KMS-11 (cell line): ENCODE measurements around the gene RAB37.
A peak's percentile ranks its signal among the peaks of the same experiment; 100 is the strongest.

ENCODE experiments used
- H2AFZ ChIP-seq: fragments of 200-600 bp; sonication (generic); 2 replicates; pipeline ENCODE4 v1.6.1; 2016; ENCODE audit warnings: antibody characterized with exemption, mixed run types, low read depth
- H3K27ac ChIP-seq: fragments of 200-600 bp; sonication (generic); 2 replicates; pipeline ENCODE4 v1.6.1; 2016; ENCODE audit warnings: mild to moderate bottlenecking, mixed run types
- H3K27me3 ChIP-seq: fragments of 200-600 bp; sonication (generic); 2 replicates; pipeline ENCODE4 v1.6.1; 2017; ENCODE audit warnings: mild to moderate bottlenecking, low read depth, mixed run types, moderate library complexity; ENCODE audit not compliant: insufficient read depth
- H3K36me3 ChIP-seq: fragments of 200-600 bp; sonication (generic); 2 replicates; pipeline ENCODE4 v1.6.1; 2017; ENCODE audit warnings: mild to moderate bottlenecking, mixed run types; ENCODE audit not compliant: insufficient read depth
- H3K4me1 ChIP-seq: fragments of 200-600 bp; sonication (generic); 2 replicates; pipeline ENCODE4 v1.6.1; 2016; ENCODE audit warnings: mild to moderate bottlenecking, low read depth, mixed run types; ENCODE audit not compliant: poor library complexity, severe bottlenecking
- H3K4me2 ChIP-seq: fragments of 200-600 bp; sonication (generic); 2 replicates; pipeline ENCODE4 v1.7.0; 2016; ENCODE audit warnings: mild to moderate bottlenecking, mixed run types
- H3K4me3 ChIP-seq: fragments of 200-600 bp; sonication (generic); IDR thresholded peaks from 2 replicates; pipeline ENCODE4 v1.6.1; 2017; ENCODE audit warnings: low read depth, low read length, mixed read lengths; ENCODE audit not compliant: insufficient read depth
- H3K79me2 ChIP-seq: fragments of 200-600 bp; sonication (generic); 2 replicates; pipeline ENCODE4 v1.6.1; 2016; ENCODE audit warnings: low read depth, mixed run types; ENCODE audit not compliant: insufficient read depth
- H3K9ac ChIP-seq: fragments of 200-600 bp; sonication (generic); 2 replicates; pipeline ENCODE4 v1.6.1; 2016; ENCODE audit warnings: mild to moderate bottlenecking, mixed run types
- H4K20me1 ChIP-seq: fragments of 200-600 bp; sonication (generic); 2 replicates; pipeline ENCODE4 v1.6.1; 2016; ENCODE audit warnings: mild to moderate bottlenecking, mixed run types; ENCODE audit not compliant: insufficient read depth
- TF ChIP-seq, protein P1 (sequence below): fragments of 200-600 bp; sonication (generic); conservative IDR thresholded peaks from 2 replicates; pipeline ENCODE4 v1.6.1; 2017; ENCODE audit warnings: low read depth, mild to moderate bottlenecking, antibody characterized with exemption, low read length, moderate library complexity, mixed read lengths

The RAB37 gene

DNA sequence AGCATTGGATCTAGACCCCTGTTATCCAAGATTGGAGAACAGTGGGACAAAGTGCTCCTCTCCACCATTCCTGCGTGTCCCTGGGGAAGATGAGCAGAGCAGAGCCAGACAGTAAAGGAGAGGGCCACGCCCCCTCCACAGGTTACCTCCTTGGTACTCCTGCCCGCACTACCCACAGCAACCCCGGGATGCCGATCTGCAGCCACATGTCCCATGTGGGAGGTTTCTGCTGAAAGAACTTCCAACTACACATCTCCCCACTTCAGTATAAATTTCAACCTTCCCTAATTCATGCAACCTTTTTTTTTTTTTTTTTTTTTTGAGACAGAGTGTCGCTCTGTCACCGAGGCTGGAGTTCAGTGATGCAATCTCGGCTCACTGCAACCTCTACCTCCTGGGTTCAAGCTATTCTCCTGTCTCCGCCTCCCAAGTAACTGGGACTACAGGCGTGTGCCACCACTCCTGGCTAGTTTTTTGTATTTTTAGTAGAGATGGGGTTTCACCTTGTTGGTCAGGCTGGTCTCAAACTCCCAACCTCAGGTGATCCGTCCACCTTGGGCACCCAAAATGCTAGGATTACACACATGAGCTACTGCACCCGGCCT, 2.3 kb downstream of the RAB37 start:
- Histone ChIP-seq H3K27me3 (peaks cover 11% of the 10 kb centered on the region; the same call in 1 of the 2 replicates), H3K4me3 (no peak overlapping the region), H3K27ac (no peak overlapping the region), H3K36me3 (no peaks in the 10 kb centered on the region), H3K4me1 (peaks cover 59% of the 10 kb centered on the region), H4K20me1 (no peaks in the 10 kb centered on the region), H3K79me2 (no peaks in the 10 kb centered on the region), H2AFZ (no peak overlapping the region), H3K4me2 (peak overlapping the region; percentile 88; the same call in 1 of the 2 replicates), H3K9ac (no peak overlapping the region)
- TF ChIP-seq, protein P1, sequence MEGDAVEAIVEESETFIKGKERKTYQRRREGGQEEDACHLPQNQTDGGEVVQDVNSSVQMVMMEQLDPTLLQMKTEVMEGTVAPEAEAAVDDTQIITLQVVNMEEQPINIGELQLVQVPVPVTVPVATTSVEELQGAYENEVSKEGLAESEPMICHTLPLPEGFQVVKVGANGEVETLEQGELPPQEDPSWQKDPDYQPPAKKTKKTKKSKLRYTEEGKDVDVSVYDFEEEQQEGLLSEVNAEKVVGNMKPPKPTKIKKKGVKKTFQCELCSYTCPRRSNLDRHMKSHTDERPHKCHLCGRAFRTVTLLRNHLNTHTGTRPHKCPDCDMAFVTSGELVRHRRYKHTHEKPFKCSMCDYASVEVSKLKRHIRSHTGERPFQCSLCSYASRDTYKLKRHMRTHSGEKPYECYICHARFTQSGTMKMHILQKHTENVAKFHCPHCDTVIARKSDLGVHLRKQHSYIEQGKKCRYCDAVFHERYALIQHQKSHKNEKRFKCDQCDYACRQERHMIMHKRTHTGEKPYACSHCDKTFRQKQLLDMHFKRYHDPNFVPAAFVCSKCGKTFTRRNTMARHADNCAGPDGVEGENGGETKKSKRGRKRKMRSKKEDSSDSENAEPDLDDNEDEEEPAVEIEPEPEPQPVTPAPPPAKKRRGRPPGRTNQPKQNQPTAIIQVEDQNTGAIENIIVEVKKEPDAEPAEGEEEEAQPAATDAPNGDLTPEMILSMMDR: no peak

DNA sequence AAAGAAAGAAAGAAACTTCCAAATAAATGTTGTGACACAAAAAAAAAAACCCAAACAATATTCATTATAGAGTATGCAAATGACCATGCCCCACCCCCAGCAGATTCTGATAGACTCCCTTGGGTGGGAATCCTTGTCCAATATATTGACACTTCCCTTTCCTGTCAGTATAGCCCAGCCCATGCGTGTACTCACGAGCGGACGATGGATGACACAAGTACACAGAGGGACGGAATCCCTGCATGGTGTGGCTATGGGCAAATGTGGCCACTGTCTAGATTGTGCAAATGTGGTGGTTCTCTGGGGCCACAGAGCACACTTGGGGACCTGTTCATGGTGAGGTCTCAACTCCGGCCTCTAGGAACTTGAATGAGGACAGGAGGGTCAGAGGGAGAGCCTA, 3.1 kb downstream of the RAB37 start:
- TF ChIP-seq, protein P1: no peak
- H3K79me2 ChIP-seq: no peaks in the 10 kb centered on the region
- H2AFZ ChIP-seq: no peak overlapping the region
- no peak overlapping the region for H3K9ac ChIP-seq
- peaks cover 67% of the 10 kb centered on the region for H3K4me1 ChIP-seq
- peaks cover 11% of the 10 kb centered on the region; the same call in 1 of the 2 replicates for H3K27me3 ChIP-seq
- no peak overlapping the region for H3K27ac ChIP-seq
- no peaks in the 10 kb centered on the region for H3K36me3 ChIP-seq
- no peak overlapping the region for H3K4me2 ChIP-seq
- H4K20me1 ChIP-seq: no peaks in the 10 kb centered on the region
- no peak overlapping the region for H3K4me3 ChIP-seq

DNA sequence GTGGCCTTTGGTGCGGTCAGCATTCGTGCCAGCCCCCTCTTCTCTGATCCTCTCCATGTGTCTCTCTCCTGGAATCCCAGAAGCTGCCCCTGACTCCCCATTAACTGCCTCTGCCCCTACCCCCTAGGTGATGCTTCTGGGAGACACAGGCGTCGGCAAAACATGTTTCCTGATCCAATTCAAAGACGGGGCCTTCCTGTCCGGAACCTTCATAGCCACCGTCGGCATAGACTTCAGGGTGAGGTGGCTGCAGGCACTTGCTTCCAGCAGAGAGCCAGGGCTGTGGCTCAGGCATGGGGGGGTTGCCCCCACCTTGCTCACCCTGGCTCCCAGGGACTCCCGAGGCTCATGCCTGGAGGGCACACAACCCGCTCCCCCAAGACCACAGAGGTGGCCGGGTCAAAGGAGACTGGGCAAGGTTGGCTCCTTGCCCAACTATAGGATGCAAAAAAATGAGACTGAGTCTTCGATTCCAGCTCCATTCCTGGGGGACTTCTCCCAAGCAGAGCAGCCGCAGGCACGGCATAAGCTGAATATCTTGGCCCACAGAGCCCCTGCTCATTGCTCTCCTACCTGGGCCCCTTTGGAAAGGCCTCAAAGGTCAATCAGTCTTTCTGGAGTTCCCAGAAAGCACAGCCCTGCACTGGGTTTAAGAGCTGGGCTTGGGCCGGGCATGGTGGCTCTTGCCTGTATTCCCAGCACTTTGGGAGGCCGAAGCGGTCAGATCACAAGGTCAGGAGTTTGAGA, 3.8 kb downstream of the RAB37 start:
- Histone ChIP-seq H3K4me1 (peaks cover 69% of the 10 kb centered on the region), H3K79me2 (no peaks in the 10 kb centered on the region), H3K36me3 (no peaks in the 10 kb centered on the region), H2AFZ (no peak overlapping the region), H3K27me3 (peaks cover 9% of the 10 kb centered on the region; the same call in 1 of the 2 replicates), H4K20me1 (no peaks in the 10 kb centered on the region), H3K9ac (no peak overlapping the region), H3K4me2 (no peak overlapping the region; the same call in 1 of the 2 replicates), H3K4me3 (no peak overlapping the region), H3K27ac (no peak overlapping the region)
- TF ChIP-seq, protein P1: no peak

DNA sequence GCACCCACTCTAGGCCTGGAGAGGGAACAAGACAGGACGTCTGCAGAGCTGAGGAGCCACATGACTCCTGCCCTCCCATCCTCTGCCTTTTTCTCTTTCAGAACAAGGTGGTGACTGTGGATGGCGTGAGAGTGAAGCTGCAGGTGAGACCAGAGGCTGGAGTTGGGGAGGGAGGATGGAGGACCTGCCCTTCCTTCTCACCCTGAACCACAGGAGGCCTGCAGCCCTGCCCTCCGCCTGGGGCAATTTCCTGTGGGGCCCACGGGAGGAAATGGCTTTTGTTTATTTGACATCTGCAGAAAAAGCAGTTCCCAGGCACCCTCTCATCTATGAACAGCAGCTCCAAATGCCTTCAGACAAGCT, 5.1 kb downstream of the RAB37 start:
- no peaks in the 10 kb centered on the region for H3K79me2 ChIP-seq
- no peaks in the 10 kb centered on the region for H3K36me3 ChIP-seq
- no peak overlapping the region for H3K4me3 ChIP-seq
- peak overlapping the region; percentile 59 for H3K4me2 ChIP-seq
- peak overlapping the region; percentile 55 for H3K27ac ChIP-seq
- TF ChIP-seq, protein P1: no peak
- H3K9ac ChIP-seq: peak overlapping the region; percentile 2; the same call in 1 of the 2 replicates
- peak overlapping the region; percentile 59; the same call in 1 of the 2 replicates for H2AFZ ChIP-seq
- H3K4me1 ChIP-seq: peaks cover 69% of the 10 kb centered on the region
- H3K27me3 ChIP-seq: peaks cover 4% of the 10 kb centered on the region; the same call in 1 of the 2 replicates
- H4K20me1 ChIP-seq: no peaks in the 10 kb centered on the region
